Breast epithelium (tissue), 3 donors: ENCODE measurements around the gene MYO1E.

ENCODE experiments used
- POLR2A ChIP-seq: fragments of 450-650 bp; IDR thresholded peaks from one replicate; pipeline ENCODE4 v1.6.1; 2016; ENCODE audit warnings: antibody characterized with exemption, mild to moderate bottlenecking, moderate library complexity
- TF ChIP-seq, protein P1 (sequence below), 3 donors: fragments of 450-650 bp; IDR thresholded peaks; one replicate each; pipeline ENCODE4 v1.5.1; 2016 to 2017; ENCODE audit warnings: antibody characterized with exemption in 3 of 3, mild to moderate bottlenecking in 3 of 3, moderate library complexity in 3 of 3

DNA sequence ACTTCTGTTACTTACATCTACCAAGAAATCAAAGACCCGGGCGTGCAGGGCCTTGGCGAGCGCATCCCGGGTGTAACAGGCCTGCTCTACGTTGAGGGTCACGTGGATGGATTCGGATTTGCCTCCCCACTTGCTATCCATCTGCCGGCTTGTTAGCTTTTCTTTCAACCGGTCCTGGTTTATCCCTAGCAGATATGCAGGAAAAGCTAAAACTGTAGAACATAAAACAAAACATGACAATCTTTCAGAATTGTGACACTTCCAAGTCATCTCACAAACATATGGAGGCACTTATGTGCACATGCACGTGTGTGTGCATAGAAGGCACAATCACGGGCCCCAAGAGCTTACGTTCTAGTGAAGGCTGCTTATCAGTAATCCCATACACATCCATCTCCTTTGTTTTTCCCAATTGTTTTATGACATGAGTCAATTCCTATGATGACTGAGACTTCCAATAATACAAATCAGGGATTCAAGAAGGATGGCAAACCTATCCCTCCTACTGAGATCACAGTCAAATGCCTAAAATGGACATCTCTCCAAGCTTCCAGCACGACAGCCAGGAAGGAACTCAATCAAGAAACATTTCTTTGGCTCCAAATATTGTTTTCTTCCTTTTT lies 154.7 kb downstream of the MYO1E start:
- TF ChIP-seq, protein P1, sequence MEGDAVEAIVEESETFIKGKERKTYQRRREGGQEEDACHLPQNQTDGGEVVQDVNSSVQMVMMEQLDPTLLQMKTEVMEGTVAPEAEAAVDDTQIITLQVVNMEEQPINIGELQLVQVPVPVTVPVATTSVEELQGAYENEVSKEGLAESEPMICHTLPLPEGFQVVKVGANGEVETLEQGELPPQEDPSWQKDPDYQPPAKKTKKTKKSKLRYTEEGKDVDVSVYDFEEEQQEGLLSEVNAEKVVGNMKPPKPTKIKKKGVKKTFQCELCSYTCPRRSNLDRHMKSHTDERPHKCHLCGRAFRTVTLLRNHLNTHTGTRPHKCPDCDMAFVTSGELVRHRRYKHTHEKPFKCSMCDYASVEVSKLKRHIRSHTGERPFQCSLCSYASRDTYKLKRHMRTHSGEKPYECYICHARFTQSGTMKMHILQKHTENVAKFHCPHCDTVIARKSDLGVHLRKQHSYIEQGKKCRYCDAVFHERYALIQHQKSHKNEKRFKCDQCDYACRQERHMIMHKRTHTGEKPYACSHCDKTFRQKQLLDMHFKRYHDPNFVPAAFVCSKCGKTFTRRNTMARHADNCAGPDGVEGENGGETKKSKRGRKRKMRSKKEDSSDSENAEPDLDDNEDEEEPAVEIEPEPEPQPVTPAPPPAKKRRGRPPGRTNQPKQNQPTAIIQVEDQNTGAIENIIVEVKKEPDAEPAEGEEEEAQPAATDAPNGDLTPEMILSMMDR (IDR thresholded peaks at IDR 0.05), result no peak
- TF ChIP-seq POLR2A, result no peak
